Hepatocyte (in vitro differentiated cells): ENCODE results near the gene VGLL3. TPM values are rescaled to one million over a fixed set of nuclear protein-coding genes. Genes with fewer than 3 reads are reported as not detected.
A peak's percentile ranks its signal among the peaks of the same experiment; 100 is the strongest.
"Not testable (repeated sequence)": the region's sequence is repeated elsewhere in the genome, so short reads cannot be mapped to it uniquely, and the experiment has no call there.

ENCODE experiments used
- DNase-seq: peaks from one replicate; pipeline ENCODE4 v3.0.0-alpha.2; 2016; ENCODE audit warnings: low spot score
- H2AFZ ChIP-seq: fragments of 200-600 bp; sonication (generic); 2 replicates; pipeline ENCODE4 v1.6.0; 2016; ENCODE audit warnings: antibody characterized with exemption, mild to moderate bottlenecking
- H3K27ac ChIP-seq: fragments of 200-600 bp; sonication (generic); 2 replicates; pipeline ENCODE4 v1.5.1; 2016; ENCODE audit warnings: mild to moderate bottlenecking
- H3K27me3 ChIP-seq: fragments of 200-600 bp; sonication (generic); 2 replicates; pipeline ENCODE4 v1.6.1; 2016
- H3K36me3 ChIP-seq: fragments of 200-600 bp; sonication (generic); replicated peaks from 2 replicates; pipeline ENCODE4 v1.5.1; 2016; ENCODE audit warnings: low read depth; ENCODE audit not compliant: insufficient read depth
- H3K4me1 ChIP-seq: fragments of 200-600 bp; sonication (generic); 2 replicates; pipeline ENCODE4 v1.5.1; 2016; ENCODE audit warnings: mild to moderate bottlenecking, moderate library complexity; ENCODE audit not compliant: insufficient read depth
- H3K4me2 ChIP-seq: fragments of 200-600 bp; sonication (generic); 2 replicates; pipeline ENCODE4 v1.6.0; 2016
- H3K4me3 ChIP-seq: fragments of 200-600 bp; sonication (generic); 2 replicates; pipeline ENCODE4 v1.5.1; 2016; ENCODE audit warnings: mild to moderate bottlenecking
- H3K79me2 ChIP-seq: fragments of 200-600 bp; sonication (generic); 2 replicates; pipeline ENCODE4 v1.6.0; 2017; ENCODE audit warnings: mild to moderate bottlenecking
- H3K9me2 ChIP-seq: fragments of 200-600 bp; sonication (generic); replicated peaks from 2 replicates; pipeline ENCODE4 v1.6.0; 2017; ENCODE audit warnings: mild to moderate bottlenecking; ENCODE audit not compliant: insufficient read depth
- H3K9me3 ChIP-seq: fragments of 200-600 bp; sonication (generic); 2 replicates; pipeline ENCODE4 v1.5.1; 2016; ENCODE audit warnings: low read depth, mild to moderate bottlenecking
- H4K20me1 ChIP-seq: fragments of 200-600 bp; sonication (generic); 2 replicates; pipeline ENCODE4 v1.6.0; 2016; ENCODE audit warnings: mild to moderate bottlenecking; ENCODE audit not compliant: insufficient read depth, poor library complexity, severe bottlenecking
- CTCF ChIP-seq: fragments of 200-600 bp; sonication (generic); IDR thresholded peaks from 2 replicates; pipeline ENCODE4 v1.5.1; 2016; ENCODE audit warnings: antibody characterized with exemption, mild to moderate bottlenecking; ENCODE audit not compliant: poor library complexity
- EZH2 ChIP-seq: fragments of 200-600 bp; sonication (generic); IDR thresholded peaks from 2 replicates; pipeline ENCODE4 v1.6.1; 2016; ENCODE audit warnings: antibody characterized with exemption, mild to moderate bottlenecking, borderline replicate concordance
- EZH2phosphoT487 ChIP-seq: fragments of 200-600 bp; sonication (generic); IDR thresholded peaks from one replicate; pipeline ENCODE4 v1.6.1; 2018; ENCODE audit warnings: antibody characterized with exemption, mild to moderate bottlenecking, low read depth, moderate library complexity; ENCODE audit not compliant: unreplicated experiment, severe bottlenecking
- WGBS: methylation state at CpG from one replicate; pipeline ENCODE4 v1.1.6; 2016; ENCODE audit warnings: low lambda C conversion rate; ENCODE audit errors: missing lambda C conversion rate; 5-methylcytosine and 5-hydroxymethylcytosine counted together
- polyA plus RNA-seq: library from polyadenylated mRNA; unstranded; fragments of >200 nt; fragmentation: Nextera tagmentation; extraction: Ambion mirVana; gene quantifications from 2 replicates; pipeline ENCODE4 v1.2.1, GENCODE V29; 2016
- total RNA-seq: library from RNA; depleted of rRNA; stranded (reverse); fragments of >200 nt; gene quantifications from 2 replicates; pipeline ENCODE4 v1.2.3, GENCODE V29; 2014

Gene VGLL3
- total and polyA plus RNA-seq, 2 experiments from 2014 or later, result 6.9 to 18.7 TPM

- H3K4me1 ChIP-seq, result no peaks in the 10 kb centered on the region
- no peaks in the 10 kb centered on the region for H3K36me3 ChIP-seq
- no peak overlapping the region for H2AFZ ChIP-seq
- H4K20me1 ChIP-seq, result no peaks in the 10 kb centered on the region
- no peaks in the 10 kb centered on the region for H3K27me3 ChIP-seq
- no peaks in the 10 kb centered on the region for H3K9me3 ChIP-seq
- no peak overlapping the region for H3K4me3 ChIP-seq
- DNase-seq, result no peak
- H3K9me2 ChIP-seq, result no peaks in the 10 kb centered on the region
- no peaks in the 10 kb centered on the region for H3K79me2 ChIP-seq
- H3K4me2 ChIP-seq, result no peak overlapping the region
- no peak for TF ChIP-seq CTCF
- TF ChIP-seq EZH2, result no peak
- no peak for TF ChIP-seq EZH2phosphoT487
- no peak overlapping the region for H3K27ac ChIP-seq
- WGBS, result 91% methylated on average over 3 of the region's 3 CpGs
These were observed 44.4 kb upstream of the VGLL3 start for GRCh38 chr3:87035339-87035738.

GRCh38 chr3:87033205-87033604 is 42.3 kb upstream of the VGLL3 start:
- WGBS, result 62% methylated on average over 1 of the region's 1 CpG

GRCh38 chr3:87025661-87026645 is 35.0 kb upstream of the VGLL3 start:
- Histone ChIP-seq H3K9me3 (no peaks in the 10 kb centered on the region), H4K20me1 (no peaks in the 10 kb centered on the region), H3K27ac (no peak overlapping the region), H3K27me3 (no peaks in the 10 kb centered on the region), H3K4me2 (no peak overlapping the region), H3K4me1 (no peaks in the 10 kb centered on the region), H3K9me2 (no peaks in the 10 kb centered on the region), H3K79me2 (no peaks in the 10 kb centered on the region), H3K4me3 (no peak overlapping the region), H2AFZ (no peak overlapping the region), H3K36me3 (no peaks in the 10 kb centered on the region)
- 73% methylated on average over 3 of the region's 3 CpGs for WGBS
- no peak for TF ChIP-seq CTCF
- TF ChIP-seq EZH2, result no peak
- TF ChIP-seq EZH2phosphoT487, result no peak
- DNase-seq, result peak; percentile 6

More at GRCh38 chr3:87033205-87033604, 42.3 kb upstream of the VGLL3 start:
- Histone ChIP-seq H3K9me2 (no peaks in the 10 kb centered on the region), H2AFZ (no peak overlapping the region), H3K9me3 (no peaks in the 10 kb centered on the region), H3K4me1 (no peaks in the 10 kb centered on the region), H3K27me3 (no peaks in the 10 kb centered on the region), H3K36me3 (no peaks in the 10 kb centered on the region), H3K79me2 (no peaks in the 10 kb centered on the region), H3K27ac (no peak overlapping the region), H4K20me1 (no peaks in the 10 kb centered on the region), H3K4me2 (no peak overlapping the region), H3K4me3 (no peak overlapping the region)
- no peak for DNase-seq
- TF ChIP-seq EZH2 (no peak), CTCF (no peak), EZH2phosphoT487 (no peak)

- not testable (repeated sequence) for H3K9me2 ChIP-seq, H3K79me2 ChIP-seq, H3K27me3 ChIP-seq, H3K9me3 ChIP-seq, H2AFZ ChIP-seq, H3K36me3 ChIP-seq, H3K4me1 ChIP-seq, H4K20me1 ChIP-seq, DNase-seq, H3K4me3 ChIP-seq, H3K27ac ChIP-seq, H3K4me2 ChIP-seq
- 73% methylated on average over 6 of the region's 6 CpGs for WGBS
These were observed 26.4 kb upstream of the VGLL3 start for GRCh38 chr3:87017370-87017769.
